Loucy (cell line): ENCODE measurements around the gene DENND6B.

Source experiments
- CTCF ChIP-seq: fragments of 200-600 bp; sonication (generic); conservative IDR thresholded peaks from 2 replicates; pipeline ENCODE4 v1.5.1; 2014; ENCODE audit warnings: mild to moderate bottlenecking, antibody characterized with exemption, low read length
- EZH2phosphoT487 ChIP-seq: fragments of 200-600 bp; IDR thresholded peaks from 2 replicates; pipeline ENCODE4 v1.6.1; 2018; ENCODE audit warnings: antibody characterized with exemption, mild to moderate bottlenecking, moderate library complexity, borderline replicate concordance

- no peak for TF ChIP-seq CTCF
- TF ChIP-seq EZH2phosphoT487: no peak
Observed at GRCh38 chr22:50286701-50287318, 40.0 kb downstream of the DENND6B start.
